ENCODE results near the gene RSBN1L.

DNA sequence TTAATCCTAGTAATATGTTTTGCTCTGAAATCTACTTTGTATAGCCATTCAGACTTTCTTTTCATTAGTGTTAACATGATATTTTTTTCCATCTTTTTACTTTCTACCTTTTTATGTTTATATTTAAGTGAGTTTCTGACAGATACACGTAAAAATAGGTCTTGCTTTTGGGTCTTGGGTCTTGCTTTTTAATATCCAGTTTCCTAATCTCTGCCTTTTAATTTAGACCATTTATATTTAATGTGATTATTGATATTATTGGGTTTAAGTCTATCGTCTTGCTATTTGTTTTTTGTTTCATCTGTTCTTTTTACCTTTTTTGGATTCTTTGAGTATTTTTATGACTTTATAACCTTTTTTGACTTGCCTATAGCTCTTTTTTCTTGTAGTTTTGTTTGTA lies 110.2 kb downstream of the RSBN1L start:
- TF ChIP-seq HDAC6 (IDR thresholded peaks at IDR 0.05; ENCODE audit: low read depth, low read length) (no peak), SRF (IDR thresholded peaks at IDR 0.05; ENCODE audit: low read depth, low read length) (no peak), FOSL1 (IDR thresholded peaks at IDR 0.05; ENCODE audit: insufficient read depth, low read depth, low read length) (no peak), BRCA1 (IDR thresholded peaks at IDR 0.05; ENCODE audit: low read depth, low read length) (no peak), MAX (IDR thresholded peaks at IDR 0.05) (no peak), POLR2AphosphoS5 (IDR thresholded peaks at IDR 0.05; ENCODE audit: low read depth, low read length) (no peak)
- TF ChIP-seq, protein P1, sequence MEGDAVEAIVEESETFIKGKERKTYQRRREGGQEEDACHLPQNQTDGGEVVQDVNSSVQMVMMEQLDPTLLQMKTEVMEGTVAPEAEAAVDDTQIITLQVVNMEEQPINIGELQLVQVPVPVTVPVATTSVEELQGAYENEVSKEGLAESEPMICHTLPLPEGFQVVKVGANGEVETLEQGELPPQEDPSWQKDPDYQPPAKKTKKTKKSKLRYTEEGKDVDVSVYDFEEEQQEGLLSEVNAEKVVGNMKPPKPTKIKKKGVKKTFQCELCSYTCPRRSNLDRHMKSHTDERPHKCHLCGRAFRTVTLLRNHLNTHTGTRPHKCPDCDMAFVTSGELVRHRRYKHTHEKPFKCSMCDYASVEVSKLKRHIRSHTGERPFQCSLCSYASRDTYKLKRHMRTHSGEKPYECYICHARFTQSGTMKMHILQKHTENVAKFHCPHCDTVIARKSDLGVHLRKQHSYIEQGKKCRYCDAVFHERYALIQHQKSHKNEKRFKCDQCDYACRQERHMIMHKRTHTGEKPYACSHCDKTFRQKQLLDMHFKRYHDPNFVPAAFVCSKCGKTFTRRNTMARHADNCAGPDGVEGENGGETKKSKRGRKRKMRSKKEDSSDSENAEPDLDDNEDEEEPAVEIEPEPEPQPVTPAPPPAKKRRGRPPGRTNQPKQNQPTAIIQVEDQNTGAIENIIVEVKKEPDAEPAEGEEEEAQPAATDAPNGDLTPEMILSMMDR (IDR thresholded peaks at IDR 0.05; ENCODE audit: control extremely low read depth in 1 of 3, insufficient read depth in 1 of 3, low read depth in 1 of 3, low read length in 3 of 3), result no peak

Measured in H1 (cell line).